T-helper 17 cell (primary cell): Measurements from ENCODE around the gene CTCFL. TPM values are rescaled to one million over a fixed set of nuclear protein-coding genes. Genes with fewer than 3 reads are reported as not detected.

Source experiments
- ATAC-seq: fragments of 150-1000 bp; cut with Tn5 transposase; 2 replicates; pipeline ENCODE4 v1.10.0; 2021; ENCODE audit warnings: mild to moderate bottlenecking, moderate library complexity
- DNase-seq, 3 donors: peaks; one replicate each; pipeline versions ENCODE4 v3.0.0 to v3.0.0-alpha.2; 2020 to 2021
- H3K9me3 ChIP-seq: one replicate; pipeline ENCODE4 v1.7.0; 2013; ENCODE audit warnings: low read length, mild to moderate bottlenecking; ENCODE audit not compliant: control insufficient read depth, poor library complexity, severe bottlenecking
- H3K27ac Mint-ChIP-seq: one replicate; pipeline ENCODE4 v1.8.0; 2022; ENCODE audit warnings: mild to moderate bottlenecking, moderate library complexity, mixed read lengths
- H3K27me3 Mint-ChIP-seq: one replicate; pipeline ENCODE4 v1.8.0; 2022; ENCODE audit warnings: mixed read lengths
- H3K36me3 Mint-ChIP-seq: one replicate; pipeline ENCODE4 v1.8.0; 2022; ENCODE audit warnings: low read depth, mixed read lengths
- H3K4me1 Mint-ChIP-seq: one replicate; pipeline ENCODE4 v1.8.0; 2022; ENCODE audit warnings: mild to moderate bottlenecking, mixed read lengths
- H3K4me3 Mint-ChIP-seq: one replicate; pipeline ENCODE4 v1.8.0; 2022; ENCODE audit warnings: mild to moderate bottlenecking, moderate library complexity, mixed read lengths
- total RNA-seq, 4 donors: library from RNA in 2 of 4; stranded (reverse) in 2 of 4; gene quantifications; one replicate each; pipeline ENCODE4 v1.2.3 and lab custom pipeline; 2022 to 2026

CTCFL gene
- total RNA-seq, 2 donors from 2014 or later, result not detected

- Mint-ChIP-seq H3K36me3 (peaks cover 2% of the 10 kb centered on the region), H3K4me1 (peaks cover 39% of the 10 kb centered on the region), H3K27ac (peak overlapping the region; percentile 61), H3K27me3 (no peaks in the 10 kb centered on the region), H3K4me3 (peak overlapping the region; percentile 67)
- DNase-seq (no peak), ATAC-seq (peak; percentile 66)
- H3K9me3 ChIP-seq, result no peaks in the 10 kb centered on the region
These were observed 74.5 kb downstream of the CTCFL start for GRCh38 chr20:57450419-57450818.

DNA sequence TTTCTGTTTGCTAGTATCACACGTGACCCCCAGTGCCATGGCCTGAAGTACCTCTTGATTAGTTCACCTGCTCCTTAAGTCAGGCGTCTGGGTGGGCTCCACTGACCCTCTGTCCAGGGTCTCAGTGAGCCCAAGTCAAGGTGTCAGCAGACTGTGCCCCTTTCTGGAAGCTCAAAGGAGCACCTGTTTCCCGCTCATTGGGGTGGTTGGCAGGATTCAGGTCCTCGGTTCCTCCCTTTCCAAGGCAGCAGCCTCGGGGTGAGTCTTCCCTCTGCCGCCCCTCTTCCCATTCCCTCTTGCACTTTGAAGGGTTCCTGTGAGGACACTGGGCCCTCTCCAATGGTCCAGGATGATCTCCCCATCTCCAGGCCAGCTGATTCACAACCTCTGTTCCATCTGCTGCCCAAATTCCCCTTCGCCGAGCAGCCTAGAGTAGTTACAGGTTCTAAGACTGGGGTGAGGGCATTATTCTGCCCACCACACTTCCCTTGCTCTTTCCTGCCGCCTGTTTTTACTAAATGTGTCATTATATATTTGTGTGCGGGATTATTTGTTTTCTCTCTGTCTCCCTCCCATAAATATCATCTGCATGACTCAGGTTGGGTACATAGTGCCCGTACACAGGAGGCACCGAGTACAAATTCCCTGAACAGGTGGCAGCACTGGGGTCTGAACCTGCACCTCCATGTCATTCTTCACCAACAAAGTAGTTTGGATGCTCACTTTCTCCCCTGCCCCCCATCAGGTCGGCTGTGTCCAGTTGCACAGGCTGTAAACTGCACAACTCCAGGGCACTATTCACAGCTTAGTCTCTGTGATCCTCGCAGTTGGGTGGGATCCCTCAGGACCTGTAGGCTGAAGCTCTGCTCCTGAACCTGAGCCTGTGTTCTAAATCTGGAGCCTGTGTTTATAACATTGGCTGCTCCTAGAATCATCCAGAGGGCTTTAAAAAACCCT, 75.3 kb downstream of the CTCFL start:
- DNase-seq (no peak), ATAC-seq (no peak)
- peaks cover 2% of the 10 kb centered on the region for H3K36me3 Mint-ChIP-seq
- peaks cover 38% of the 10 kb centered on the region for H3K4me1 Mint-ChIP-seq
- H3K4me3 Mint-ChIP-seq, result no peak overlapping the region
- H3K27ac Mint-ChIP-seq, result peak overlapping the region; percentile 61
- H3K9me3 ChIP-seq, result no peaks in the 10 kb centered on the region
- no peaks in the 10 kb centered on the region for H3K27me3 Mint-ChIP-seq

DNA sequence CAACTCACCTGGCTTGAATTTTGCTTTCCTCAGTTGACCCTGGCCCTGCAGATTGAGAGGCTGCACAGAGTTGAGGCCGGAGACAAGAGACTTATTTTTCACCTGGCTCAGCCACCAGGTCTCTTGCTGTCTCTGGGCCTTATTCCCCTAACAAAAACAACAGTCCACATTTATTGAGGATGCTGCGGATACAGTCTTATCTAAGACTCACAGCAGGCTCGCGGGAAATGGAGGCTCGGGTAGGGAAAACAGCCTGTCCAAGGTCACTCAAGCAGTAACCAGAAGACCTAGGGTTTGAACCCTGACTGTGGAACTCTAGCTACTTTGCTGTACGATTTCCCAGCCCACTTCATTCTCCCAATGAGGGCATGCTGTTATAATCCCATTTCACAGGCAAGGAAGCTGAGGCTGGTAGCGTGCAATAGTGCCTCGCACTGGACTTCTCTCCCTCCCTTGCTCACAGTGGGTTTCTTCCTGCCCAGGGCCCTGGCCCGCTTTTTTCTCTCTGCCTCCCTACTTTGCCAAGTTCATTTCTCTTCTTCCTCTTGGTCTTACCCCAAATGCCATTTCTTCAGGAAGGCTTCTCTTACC, 76.1 kb downstream of the CTCFL start:
- Mint-ChIP-seq H3K4me1 (peaks cover 34% of the 10 kb centered on the region), H3K27ac (peak overlapping the region; percentile 39), H3K27me3 (no peaks in the 10 kb centered on the region), H3K36me3 (peaks cover 2% of the 10 kb centered on the region), H3K4me3 (no peak overlapping the region)
- DNase-seq (no peak), ATAC-seq (no peak)
- no peaks in the 10 kb centered on the region for H3K9me3 ChIP-seq

Other genes with a start within 250 kb of the CTCFL start
- not detected for gene SPO11, start 195.3 kb downstream of the CTCFL start, total RNA-seq
- 10 to 100 TPM; 40.5 to 40.6 TPM for gene RAE1, start 173.9 kb downstream of the CTCFL start, total RNA-seq
- 100 to 1,000 TPM; 176 to 257 TPM for gene RBM38, start 133.7 kb downstream of the CTCFL start, total RNA-seq
- not detected for gene PCK1, start 36.0 kb upstream of the CTCFL start, total RNA-seq
- 10 to 100 TPM; 38.6 to 41.0 TPM for gene ZBP1, start 95.3 kb upstream of the CTCFL start, total RNA-seq
- 1 to 10 TPM; 4.5 to 5.8 TPM for gene PMEPA1, start 184.9 kb upstream of the CTCFL start, total RNA-seq